ENCODE measurements around the gene PCDHB14.
"Not testable (repeated sequence)": the region's sequence is repeated elsewhere in the genome, so short reads cannot be mapped to it uniquely, and the experiment has no call there.

DNA sequence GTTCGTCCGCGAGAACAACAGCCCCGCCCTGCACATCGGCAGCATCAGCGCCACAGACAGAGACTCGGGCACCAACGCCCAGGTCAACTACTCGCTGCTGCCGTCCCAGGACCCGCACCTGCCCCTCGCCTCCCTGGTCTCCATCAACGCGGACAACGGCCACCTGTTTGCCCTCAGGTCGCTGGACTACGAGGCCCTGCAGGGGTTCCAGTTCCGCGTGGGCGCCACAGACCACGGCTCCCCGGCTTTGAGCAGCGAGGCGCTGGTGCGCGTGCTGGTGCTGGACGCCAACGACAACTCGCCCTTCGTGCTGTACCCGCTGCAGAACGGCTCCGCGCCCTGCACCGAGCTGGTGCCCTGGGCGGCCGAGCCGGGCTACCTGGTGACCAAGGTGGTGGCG is 12.9 kb upstream of the PCDHB14 start:
- not testable (repeated sequence) for TF ChIP-seq POLR2A (IDR thresholded peaks at IDR 0.05; ENCODE audit: extremely low read depth, insufficient read length)
- TF ChIP-seq, protein P1, sequence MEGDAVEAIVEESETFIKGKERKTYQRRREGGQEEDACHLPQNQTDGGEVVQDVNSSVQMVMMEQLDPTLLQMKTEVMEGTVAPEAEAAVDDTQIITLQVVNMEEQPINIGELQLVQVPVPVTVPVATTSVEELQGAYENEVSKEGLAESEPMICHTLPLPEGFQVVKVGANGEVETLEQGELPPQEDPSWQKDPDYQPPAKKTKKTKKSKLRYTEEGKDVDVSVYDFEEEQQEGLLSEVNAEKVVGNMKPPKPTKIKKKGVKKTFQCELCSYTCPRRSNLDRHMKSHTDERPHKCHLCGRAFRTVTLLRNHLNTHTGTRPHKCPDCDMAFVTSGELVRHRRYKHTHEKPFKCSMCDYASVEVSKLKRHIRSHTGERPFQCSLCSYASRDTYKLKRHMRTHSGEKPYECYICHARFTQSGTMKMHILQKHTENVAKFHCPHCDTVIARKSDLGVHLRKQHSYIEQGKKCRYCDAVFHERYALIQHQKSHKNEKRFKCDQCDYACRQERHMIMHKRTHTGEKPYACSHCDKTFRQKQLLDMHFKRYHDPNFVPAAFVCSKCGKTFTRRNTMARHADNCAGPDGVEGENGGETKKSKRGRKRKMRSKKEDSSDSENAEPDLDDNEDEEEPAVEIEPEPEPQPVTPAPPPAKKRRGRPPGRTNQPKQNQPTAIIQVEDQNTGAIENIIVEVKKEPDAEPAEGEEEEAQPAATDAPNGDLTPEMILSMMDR (IDR thresholded peaks at IDR 0.05; ENCODE audit: low read depth, low read length), result not testable (repeated sequence)
- TF ChIP-seq, protein P2, sequence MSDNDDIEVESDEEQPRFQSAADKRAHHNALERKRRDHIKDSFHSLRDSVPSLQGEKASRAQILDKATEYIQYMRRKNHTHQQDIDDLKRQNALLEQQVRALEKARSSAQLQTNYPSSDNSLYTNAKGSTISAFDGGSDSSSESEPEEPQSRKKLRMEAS (IDR thresholded peaks at IDR 0.05; ENCODE audit: low read depth, low read length), result not testable (repeated sequence)

Measured in NB4 (cell line).